Esophagus squamous epithelium (tissue), 4 donors: Measurements from ENCODE around the gene QRICH1.

Source experiments
- CTCF ChIP-seq, 6 experiments: fragments of 450-650 bp in 4 of 6; fragments of 200-600 bp in 2 of 6; sonication (generic) in 2 of 6; IDR thresholded peaks; one replicate each; pipeline ENCODE4 v1.5.1; 2016 to 2019; ENCODE audit warnings: antibody characterized with exemption in 6 of 6, mild to moderate bottlenecking in 4 of 6, moderate library complexity in 4 of 6
- POLR2A ChIP-seq, 4 donors: fragments of 450-650 bp; IDR thresholded peaks; one replicate each; pipeline ENCODE4 v1.6.1; 2017; ENCODE audit warnings: antibody characterized with exemption in 4 of 4, mild to moderate bottlenecking in 4 of 4, moderate library complexity in 3 of 4

- no peak for TF ChIP-seq CTCF (IDR thresholded peaks at IDR 0.05)
- TF ChIP-seq POLR2A (IDR thresholded peaks at IDR 0.05), result no peak
These were observed 103.0 kb downstream of the QRICH1 start for GRCh38 chr3:48990636-48991469.
